ENCODE measurements around the gene RBBP9.

The RBBP9 gene

DNA sequence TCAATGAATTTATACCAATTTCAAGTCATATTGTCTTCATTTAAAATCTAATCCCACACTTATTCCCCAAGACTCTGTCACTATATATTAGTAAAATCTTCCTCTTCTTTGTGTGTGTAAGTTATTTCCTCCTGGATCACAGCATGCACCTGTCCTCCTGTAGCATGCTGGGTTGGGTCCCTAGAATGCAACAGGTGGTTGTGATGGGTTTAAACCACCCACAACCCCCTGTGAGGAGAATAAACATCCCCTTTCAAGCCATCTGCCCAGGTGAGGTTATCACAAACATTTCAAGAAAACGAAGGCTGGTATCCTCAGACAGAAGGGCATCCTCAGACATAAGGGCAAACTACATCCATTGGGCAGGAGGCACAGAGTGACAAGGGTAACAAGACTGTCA lies 56.6 kb downstream of the RBBP9 start:
- H3K4me3 ChIP-seq (ENCODE audit: low read depth, low read length), result no peak overlapping the region
- no peak overlapping the region for H3K27ac ChIP-seq
- in situ Hi-C loops (cut with HindIII; ENCODE audit: low pct_ligation_motif_present, low sequenced_read_pairs), result no loop called here
- no peak for DNase-seq
- no peak for TF ChIP-seq CTCF (IDR thresholded peaks at IDR 0.05; ENCODE audit: low read depth, low read length, missing control alignments)
- no peaks in the 10 kb centered on the region for H3K36me3 ChIP-seq (replicated peaks)
- no peaks in the 10 kb centered on the region for H3K27me3 ChIP-seq (replicated peaks)

DNA sequence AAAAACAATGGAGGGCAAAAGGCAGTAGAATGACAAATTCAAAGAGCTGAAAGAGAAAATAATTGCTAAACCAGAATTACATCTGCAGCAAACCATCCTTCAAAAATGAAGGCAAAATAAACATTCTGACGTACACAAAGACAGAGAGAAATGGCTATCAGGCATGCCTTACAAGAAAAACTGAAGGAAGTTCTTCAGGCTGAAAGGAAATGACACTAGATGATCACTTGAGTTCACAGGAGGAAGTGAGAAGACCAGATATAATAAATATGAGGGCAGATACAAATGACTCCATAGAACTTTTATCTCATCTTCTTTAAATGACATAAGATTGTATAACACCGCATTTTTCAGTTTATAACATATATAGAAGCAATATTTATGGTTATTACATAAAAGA lies 60.2 kb downstream of the RBBP9 start:
- H3K36me3 ChIP-seq (replicated peaks), result no peaks in the 10 kb centered on the region
- no peaks in the 10 kb centered on the region for H3K27me3 ChIP-seq (replicated peaks)
- H3K4me3 ChIP-seq (ENCODE audit: low read depth, low read length), result no peak overlapping the region
- no peak for TF ChIP-seq CTCF (IDR thresholded peaks at IDR 0.05; ENCODE audit: low read depth, low read length, missing control alignments)
- in situ Hi-C loops (cut with HindIII; ENCODE audit: low pct_ligation_motif_present, low sequenced_read_pairs), result no loop called here
- no peak for DNase-seq
- no peak overlapping the region for H3K27ac ChIP-seq
